HG03060 (cell line): ENCODE measurements around the gene PNKD.

Experiments used
- ATAC-seq: cut with Tn5 transposase; IDR thresholded peaks from one replicate; pipeline ENCODE4 v1.9.1; 2021; ENCODE audit warnings: low read depth, moderate number of reproducible peaks; ENCODE audit not compliant: unreplicated experiment

PNKD gene

DNA sequence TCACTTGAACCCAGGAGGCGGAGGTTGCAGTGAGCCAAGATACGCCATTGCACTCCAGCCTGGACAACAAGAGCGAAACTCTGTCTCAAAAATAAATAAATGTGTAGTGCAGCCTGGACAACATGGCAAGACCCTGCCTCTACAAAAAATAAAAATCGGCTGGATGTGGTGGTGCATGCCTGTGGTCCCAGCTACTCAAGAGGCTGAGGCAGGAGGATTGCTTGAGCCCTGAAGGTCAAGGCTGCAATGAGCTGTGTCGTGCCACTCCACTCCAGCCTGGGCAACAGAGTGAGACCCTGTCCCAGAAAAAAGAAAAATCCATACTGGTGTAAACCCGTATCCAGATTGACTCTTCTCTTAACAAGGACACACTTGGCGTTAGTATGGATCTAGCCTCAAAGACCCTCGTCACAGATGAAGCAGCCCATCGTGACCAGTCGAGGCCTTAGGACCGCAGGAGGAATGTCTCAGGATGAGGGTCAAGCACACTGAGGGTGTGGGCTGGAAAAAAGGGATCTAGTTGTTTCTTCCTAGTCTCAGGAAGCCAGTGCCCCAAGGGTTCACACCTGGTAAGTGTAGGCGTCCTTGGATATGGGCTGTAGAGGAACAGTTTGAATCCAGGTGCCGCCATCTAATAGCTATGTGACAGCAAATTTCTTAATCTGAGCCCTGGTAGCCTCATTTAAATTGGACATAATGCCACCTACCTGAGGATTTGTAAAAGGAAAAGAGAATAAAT lies 13.5 kb upstream of the PNKD start:
- ATAC-seq, result no peak

DNA sequence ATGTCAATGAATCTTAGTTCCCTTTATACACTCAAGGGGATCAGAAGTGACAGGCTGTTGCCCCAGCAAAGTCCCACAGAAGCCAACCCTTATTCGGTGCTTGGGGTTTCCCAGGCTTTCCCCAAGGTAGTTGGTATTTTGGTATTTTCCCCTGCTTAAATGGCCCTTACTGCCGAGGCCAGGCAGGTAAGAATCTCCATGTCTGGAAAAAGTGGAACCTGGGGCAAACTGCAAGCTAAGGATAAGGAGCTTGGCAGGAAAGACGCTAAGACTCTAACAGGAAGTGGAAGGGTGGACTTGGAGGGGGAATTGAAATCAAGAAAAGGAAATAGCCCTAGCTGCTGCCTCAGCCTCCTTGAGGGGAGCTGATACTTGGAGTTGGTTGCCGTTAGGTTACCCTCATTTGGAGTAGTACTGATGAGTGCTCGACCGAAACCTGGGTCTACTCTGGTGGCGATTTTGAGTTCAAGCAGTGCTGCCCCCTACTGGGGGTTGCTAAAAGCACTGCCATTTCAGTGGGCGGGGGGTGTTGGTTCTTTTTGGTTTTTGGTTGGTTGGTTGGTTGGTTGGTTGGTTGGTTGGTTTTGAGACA lies 12.8 kb upstream of the PNKD start:
- no peak for ATAC-seq

DNA sequence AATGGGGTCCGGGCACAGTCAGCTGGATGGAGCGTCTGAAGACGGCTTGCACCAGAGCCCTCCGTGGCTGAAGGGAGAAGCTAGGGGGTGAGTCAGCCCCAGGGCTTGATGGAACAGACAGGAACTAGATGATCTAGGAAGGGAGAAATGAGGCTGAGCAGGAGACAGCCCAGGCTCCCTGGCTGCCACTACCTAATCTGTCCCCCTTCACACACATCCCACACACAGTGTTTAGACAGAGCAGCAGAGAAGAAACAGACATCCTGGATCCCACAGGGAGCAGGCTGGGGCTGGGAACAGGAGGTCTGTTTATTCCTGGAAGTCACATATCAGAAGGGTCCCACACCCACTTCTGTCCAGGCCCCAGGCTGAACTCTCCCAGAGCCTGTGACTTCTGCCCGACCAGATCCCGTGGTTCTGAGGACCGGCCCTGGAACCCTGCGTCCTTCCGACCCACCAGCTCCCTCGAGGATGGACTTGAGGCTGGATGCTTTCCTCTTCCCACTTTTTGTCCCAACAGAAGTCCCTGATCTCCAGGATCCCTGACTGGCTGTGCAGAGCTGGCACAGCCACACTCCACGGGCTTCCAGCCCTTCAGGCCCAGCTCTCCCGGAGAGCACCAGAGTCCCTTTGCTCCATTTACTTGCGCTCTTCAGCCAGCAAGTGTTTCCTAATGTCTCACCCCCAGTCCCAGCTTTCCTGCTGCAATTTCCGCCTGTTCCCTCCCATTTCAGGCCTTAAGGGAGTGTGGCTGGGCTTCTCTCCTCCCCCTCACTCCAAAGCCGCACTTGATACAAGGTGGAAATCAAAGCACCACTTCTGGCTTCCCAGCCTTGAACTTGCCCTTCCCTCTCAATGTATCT lies 11.0 kb upstream of the PNKD start:
- no peak for ATAC-seq

DNA sequence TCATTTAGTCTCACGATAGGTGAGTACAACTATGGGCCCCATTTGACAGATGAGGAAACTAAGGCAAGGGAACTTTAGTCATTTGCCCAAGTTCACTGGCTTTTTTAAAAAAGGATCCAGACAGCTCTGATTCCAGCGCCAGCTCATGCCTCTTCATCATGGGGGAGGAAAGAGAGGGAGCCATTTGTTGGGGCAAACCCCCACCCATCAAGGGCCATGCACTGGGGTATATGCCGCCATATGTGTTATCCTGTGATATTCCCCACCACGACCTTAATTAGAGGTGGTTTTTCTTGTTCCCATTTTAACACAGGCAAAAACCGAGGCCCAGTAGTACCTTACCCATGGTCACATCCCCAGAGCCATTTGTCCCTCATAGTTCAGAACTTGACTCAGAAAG lies 10.2 kb upstream of the PNKD start:
- ATAC-seq, result no peak

DNA sequence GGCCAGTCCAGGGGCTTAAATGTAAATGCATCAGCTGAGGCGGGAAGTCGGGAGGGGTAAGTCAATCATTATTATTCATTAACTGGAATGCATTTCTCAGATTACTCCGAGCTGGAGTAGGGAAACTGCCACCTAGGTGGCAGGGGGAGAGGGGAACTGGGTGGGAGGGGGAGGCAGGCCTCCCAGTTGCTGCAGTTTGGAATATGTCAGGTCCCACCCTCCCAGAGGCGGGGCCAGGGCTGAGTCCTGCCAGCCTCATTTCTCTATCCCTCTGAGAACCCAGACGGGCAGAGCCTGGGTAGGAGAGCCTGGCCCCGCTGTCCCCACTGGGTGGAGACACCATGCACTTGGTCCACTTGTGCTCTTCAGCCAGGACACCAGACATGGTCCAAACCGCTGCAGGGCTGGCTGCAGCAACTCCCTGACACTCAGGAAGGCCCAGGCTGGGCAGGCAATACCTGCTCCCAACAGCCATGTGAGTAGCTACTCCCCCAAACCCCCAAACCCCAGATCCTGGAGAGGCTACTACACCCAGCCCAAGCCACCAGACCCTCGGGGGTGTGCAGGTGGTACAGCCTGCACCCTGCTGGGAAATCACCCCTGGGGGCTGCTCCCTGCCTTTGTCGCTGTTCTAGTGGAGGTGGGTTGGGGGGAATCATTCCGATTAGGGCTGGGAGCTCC lies 9.4 kb upstream of the PNKD start, which contains the start of gene GPBAR1:
Gene GPBAR1 (plus strand): TSS at position 274 of the 681 bp plus-strand sequence. CDS start 1,710 bp downstream, outside the sequence.
- no peak for ATAC-seq

DNA sequence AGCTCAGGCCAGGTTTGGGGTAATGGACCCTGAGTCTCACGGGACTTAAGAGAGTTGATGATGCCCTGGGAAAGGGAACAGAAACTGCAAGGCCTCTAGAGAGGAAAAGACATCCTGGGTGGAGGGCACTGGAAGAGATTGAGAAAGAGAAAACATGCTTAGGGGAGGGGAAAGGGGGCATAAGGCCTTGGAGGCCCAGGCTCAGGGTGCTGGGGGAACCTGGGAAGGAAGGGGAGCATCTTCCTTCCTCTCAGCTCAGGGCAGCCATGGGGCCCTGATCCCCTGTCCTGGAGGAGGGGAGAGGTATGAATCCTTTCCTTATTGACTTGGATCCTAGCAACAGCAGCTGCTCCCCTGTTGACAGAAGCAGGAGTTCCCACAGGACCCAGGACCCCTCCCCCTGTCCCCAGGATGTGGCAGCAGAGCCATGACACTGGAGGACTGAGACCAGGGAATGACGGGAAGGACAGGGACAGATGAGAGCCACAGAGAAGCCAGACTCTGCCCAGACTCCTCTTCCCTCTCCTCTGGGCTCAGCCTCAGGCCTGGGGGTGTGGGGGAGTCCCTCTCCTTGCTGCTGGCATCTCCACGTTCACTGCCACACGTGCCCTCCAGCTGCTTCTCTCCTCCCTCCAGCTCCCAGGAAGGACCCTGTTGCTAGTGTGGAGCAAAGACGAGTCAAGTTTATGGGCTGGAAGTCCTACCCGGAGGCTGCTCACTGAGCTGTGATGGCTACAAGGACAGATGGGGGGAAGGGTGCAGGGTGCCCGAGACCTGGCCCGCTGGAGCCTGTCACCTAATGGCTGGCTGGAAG lies 8.7 kb upstream of the PNKD start:
- ATAC-seq, result no peak

DNA sequence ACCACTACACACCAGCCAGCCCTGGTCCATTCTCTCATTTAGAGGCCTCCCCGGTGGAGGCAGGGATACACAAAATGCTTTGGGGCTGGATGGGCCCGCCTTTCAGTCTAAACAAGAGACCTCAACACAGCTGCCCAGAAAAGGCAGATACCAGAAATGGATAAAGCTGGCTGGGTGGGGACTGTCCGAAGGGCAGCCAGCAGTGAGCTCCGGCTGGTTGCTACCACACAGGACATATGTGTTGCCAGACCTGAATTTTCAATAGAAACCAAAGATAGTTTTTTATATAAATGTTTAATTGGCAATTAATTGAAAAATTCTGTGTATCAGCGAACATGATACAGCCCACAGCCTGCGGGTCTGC lies 8.1 kb upstream of the PNKD start:
- ATAC-seq, result no peak

DNA sequence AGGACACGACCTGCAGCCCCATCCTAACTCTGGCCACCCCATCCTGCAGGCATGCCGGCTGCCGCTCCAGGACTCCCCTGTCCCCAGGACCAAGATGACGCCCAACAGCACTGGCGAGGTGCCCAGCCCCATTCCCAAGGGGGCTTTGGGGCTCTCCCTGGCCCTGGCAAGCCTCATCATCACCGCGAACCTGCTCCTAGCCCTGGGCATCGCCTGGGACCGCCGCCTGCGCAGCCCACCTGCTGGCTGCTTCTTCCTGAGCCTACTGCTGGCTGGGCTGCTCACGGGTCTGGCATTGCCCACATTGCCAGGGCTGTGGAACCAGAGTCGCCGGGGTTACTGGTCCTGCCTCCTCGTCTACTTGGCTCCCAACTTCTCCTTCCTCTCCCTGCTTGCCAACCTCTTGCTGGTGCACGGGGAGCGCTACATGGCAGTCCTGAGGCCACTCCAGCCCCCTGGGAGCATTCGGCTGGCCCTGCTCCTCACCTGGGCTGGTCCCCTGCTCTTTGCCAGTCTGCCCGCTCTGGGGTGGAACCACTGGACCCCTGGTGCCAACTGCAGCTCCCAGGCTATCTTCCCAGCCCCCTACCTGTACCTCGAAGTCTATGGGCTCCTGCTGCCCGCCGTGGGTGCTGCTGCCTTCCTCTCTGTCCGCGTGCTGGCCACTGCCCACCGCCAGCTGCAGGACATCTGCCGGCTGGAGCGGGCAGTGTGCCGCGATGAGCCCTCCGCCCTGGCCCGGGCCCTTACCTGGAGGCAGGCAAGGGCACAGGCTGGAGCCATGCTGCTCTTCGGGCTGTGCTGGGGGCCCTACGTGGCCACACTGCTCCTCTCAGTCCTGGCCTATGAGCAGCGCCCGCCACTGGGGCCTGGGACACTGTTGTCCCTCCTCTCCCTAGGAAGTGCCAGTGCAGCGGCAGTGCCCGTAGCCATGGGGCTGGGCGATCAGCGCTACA lies 7.4 kb upstream of the PNKD start:
- no peak for ATAC-seq

DNA sequence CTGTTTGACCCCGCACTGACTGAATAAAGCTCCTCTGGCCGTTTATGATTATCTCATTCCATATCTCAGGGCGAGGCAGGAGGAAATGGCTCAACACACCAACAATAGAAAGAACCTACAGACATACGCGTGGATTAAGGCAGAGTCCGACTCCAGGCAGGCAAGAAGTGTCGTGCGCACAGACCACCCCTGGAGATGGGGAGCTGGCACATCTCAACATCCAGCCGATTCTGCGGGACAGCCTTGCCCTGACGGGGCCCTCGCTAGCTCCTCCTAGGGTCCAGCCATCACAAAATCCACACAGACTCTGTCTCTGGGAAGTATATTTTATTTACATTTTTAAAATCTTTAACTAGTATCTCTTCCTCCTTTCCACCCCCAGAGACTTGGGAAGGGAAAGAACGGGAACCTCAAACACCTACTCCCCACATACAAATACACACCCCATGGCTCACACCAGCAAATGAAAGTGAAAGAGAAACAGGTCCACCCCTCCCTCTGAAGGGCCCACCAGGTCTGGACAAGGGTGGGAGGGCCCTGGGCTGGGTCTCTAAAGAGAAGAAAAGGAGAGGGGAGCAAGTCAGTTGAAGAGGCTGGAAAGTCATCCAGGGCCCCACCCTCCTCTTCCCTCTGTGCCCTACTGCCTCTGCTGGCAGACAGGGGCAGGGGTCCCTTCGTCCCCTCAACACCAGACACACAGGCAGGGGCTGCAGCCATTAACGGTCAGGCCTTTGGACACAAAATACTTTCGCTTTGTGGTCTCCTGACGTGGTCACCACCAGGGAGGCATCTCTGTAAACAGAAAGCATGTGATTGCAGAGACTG lies 6.3 kb upstream of the PNKD start:
- ATAC-seq, result no peak

DNA sequence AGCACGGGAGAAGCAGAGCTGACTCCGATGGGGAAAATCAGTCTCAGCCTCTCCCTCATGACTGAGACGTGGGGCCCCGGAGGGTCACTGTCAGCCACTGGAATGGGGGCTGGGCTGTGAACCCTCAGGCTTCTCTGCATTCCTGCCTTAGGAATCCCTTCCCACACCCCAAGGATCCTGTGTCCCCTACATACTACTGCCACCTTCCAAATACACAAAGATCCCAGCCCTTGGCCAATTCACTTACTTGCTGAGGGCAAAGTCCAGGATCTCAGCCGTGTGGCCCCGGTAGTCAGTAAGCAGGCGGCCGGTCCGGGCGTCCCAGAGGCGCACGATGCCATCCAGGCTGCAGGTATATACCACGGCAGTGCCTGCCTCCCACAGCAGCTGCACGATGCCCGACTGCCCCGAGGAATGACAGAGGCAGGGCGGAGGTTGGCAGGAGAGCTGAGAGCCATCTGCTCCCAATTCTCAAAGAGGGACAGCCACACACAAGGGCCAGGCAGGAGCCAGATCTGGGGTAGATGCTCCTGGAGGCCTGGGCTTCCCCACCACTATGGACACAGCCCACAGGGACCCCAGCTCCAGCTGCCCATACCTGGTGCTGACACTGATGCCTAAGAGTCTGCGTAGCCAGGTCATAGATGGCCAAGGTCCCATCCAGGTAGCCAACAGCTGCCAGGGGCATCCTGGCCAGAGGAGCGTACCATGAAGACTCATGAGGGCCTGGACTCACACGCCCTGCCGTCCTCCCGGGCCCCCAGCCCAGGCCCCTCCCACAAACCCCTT lies 5.4 kb upstream of the PNKD start:
- no peak for ATAC-seq

DNA sequence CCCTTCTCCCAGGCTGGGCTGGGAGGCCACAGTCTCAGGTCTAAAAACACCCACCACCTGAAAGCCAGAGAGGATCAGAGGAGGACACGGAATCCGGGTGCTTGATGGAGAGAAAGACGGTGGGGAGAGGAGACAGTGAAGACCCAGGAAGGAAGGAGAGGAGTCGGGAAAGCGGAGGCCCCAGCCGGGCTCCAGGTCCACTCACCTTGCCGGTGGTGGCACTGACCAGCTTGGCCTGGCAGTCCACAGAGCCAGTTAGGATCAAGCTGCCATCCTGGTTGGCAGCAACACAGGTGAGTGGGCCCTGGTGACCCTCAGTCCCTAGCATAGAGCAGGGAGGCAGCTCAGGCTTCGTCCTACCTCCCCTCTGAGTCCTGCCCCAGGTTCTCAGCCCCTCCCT lies 4.7 kb upstream of the PNKD start:
- no peak for ATAC-seq

DNA sequence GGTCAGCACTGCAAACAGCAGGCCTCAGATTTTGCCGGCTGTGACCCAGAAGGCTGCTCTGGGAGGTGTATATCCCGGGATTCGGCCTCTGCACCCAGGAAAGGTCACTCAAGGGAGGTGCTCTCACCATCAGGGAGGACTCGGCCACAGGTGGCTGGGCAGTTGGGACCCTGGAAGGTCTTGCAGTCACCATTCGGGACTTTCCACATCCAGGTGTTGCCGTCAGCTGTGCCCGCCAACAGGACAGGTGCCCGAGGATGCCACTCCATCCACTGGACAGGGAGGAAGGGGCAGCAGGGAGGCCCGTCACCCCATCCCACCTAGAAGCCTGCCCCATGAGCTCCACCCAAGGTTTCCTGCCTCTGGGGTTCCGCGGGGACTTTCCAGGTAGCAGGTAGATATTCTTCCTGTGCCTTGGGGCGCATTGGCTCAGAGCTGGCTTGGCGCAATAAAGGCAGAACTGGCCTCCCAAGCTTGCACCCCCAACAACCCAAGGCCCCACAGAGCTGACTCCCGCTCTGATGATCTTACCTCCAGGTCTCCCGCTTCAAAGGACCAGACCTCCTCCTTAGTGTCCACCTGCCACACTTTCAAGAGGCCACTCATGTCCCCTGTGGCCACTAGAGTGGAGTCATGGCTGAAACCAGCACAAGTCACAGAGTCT lies 3.9 kb upstream of the PNKD start:
- no peak for ATAC-seq

DNA sequence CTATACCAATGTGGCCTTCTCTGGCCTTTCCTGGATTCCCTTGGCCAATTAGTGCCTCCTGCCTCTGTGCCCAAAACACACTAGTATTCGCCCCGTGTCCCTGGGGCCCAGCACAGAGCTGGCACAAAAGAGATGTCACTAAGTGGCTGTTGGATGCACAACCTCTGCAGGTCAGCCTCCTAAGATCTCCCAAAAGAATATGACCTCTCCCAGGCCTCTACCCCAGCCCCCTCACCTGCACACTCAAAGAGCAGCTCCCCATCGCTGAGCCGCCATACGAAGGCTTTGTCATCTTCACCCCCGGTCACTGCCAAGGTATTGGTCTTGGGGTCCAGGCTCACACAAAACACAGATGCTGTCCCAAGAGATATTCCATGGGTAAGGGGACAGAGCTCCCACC lies 3.1 kb upstream of the PNKD start:
- ATAC-seq, result no peak

DNA sequence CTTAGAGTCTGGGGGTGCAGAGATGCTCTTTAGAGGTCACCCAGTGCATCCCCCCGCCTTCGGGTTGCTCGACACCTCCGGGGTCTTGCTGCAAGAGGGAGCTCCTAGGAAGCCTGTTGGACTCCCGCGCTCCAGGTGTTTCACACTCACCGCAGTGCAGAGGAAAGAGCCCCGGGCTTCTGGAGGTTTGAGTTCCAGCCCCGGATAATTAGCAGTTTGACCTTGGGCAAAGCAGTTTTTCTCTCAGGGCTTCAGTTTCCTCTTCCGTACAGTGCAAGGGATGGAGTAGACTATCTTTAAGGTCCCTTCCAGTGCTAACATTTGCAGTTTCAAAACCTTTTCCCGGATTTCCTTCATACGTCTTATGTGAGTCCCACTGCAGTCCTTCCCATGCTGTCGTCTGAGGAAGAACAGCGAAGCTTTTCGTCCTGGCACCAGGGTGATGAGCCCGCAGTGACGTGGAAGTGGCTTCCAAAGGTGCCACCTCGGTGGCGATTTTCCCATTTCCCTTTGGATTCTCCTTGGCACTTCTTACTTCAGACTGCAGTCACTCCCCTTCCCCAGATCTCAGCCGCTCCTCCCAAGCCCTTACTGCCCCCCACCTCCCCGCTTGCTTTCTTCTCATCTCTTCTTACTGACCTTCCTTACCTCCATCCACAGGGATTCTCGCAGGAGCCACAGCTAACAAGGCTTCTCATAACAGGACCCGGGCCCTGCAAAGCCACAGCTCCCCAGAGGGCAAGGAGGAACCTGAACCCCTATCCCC lies 585 bp downstream of the PNKD start:
- no peak for ATAC-seq

DNA sequence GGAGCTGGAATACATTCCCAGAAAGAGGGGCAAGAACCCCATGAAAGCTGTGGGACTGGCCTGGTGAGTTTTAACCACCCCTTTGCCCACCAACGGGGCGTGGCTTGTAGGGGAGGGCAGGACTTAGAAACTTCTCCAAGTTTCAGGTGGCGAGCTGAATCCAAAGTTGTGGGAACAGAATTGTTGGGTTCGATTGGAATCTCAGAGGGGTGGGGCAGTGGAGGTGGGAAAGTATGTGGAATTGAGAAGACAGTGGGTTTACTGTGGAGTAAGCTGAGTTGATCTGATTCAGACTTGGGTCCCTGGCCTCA lies 1.1 kb downstream of the PNKD start:
- no peak for ATAC-seq

DNA sequence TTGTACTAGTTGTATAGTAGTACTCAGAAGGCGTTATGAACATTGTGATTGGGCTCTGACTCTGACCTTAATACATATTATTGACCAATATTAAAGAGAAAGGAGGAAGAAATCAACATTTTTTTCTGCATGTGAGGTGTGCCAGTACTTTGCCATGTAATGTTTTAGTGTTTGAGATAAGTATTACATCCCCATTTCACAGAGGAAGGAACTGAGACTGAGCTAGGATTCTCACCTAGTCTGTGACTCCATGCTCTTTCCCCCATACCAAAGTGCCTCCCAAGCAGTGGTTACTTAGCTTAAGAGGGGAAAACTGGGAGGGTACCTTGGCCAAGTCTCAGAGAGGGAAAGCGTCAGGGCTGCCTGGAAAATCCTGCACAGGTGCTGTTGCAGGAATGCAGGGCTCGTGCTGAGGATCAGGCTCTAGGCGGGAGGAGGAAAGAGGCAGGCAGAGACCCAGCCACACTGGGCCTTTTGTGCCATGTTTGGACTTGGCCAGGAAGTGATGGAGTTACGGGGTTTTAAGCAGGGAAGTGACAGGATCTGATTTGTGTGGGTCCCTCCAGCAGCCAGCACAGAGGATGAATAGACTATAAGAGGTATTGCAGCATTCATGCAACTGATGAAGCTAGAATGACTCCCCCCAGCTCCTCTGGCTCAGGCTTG lies 1.7 kb downstream of the PNKD start:
- ATAC-seq, result no peak
